GM08714 (cell line): ENCODE data around the gene SNTG2.
"Not testable (repeated sequence)": the region's sequence is repeated elsewhere in the genome, so short reads cannot be mapped to it uniquely, and the experiment has no call there.

ENCODE experiments used
- H3K4me3 ChIP-seq: fragments of 200-500 bp; sonication (Bioruptor generic); 2 replicates; pipeline ENCODE4 v1.5.1; 2014; ENCODE audit warnings: mild to moderate bottlenecking, low read length, inconsistent platforms
- ZNF274 ChIP-seq: IDR thresholded peaks from 2 replicates; pipeline ENCODE4 v1.6.1; 2012; ENCODE audit warnings: mild to moderate bottlenecking, low read depth, low read length

The SNTG2 gene

DNA sequence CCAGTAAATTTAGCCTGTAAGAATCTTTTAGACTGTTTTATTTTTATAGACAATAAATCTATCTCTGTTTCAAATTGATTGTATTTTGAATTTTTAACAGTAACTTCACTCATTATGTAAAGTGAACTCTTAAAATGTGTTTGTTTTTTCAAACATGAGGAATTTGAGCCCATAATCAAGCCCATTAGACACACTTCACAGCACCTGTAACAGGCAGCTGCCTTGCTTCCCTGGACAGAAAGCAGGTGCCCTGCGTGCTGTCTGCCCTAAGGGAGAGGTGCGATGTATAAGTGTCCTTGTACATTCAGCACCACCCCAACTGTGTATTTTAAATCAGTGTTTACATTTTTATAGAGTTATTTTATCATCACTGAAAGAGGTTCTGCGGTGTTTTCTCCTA, 276.1 kb downstream of the SNTG2 start:
- TF ChIP-seq ZNF274, result no peak
- no peak overlapping the region for H3K4me3 ChIP-seq

DNA sequence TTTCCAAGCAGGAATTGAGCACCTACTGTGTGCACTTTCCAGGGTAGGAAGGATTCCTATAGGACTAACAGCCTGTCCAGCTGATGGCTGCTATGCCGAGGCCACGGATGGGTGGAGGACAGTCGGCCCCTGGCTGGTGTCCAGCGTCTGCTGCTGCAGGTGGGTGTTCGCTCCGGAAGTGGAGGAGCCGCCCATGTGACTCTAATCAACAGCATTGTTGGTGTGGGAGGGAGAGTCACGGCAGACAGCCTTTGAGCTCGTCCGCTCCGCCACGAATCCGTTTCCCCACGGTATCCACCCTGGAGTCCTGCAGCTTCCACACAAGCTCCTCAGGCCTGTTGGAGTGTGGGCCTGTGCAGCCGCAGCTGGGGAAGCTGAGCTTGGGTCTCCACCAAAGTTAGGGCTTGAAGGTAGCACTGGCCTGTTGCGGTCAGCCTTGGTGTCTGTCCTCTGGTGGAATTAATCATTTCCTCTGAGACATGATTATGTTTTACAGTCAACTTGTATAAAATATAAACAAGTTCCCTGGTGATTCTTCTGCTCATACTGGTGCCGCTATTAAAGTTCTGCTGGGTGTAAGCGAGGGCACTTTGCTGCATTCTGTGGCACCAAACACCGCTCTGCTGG, 276.7 kb downstream of the SNTG2 start:
- H3K4me3 ChIP-seq, result no peak overlapping the region
- no peak for TF ChIP-seq ZNF274

- not testable (repeated sequence) for H3K4me3 ChIP-seq
Measured at GRCh38 chr2:1229596-1229995, 278.9 kb downstream of the SNTG2 start.

GRCh38 chr2:1230155-1230893, 279.7 kb downstream of the SNTG2 start:
- TF ChIP-seq ZNF274, result no peak
- H3K4me3 ChIP-seq, result no peak overlapping the region

GRCh38 chr2:1231466-1232063, 280.9 kb downstream of the SNTG2 start:
- TF ChIP-seq ZNF274, result no peak
- no peak overlapping the region for H3K4me3 ChIP-seq

- H3K4me3 ChIP-seq, result no peak overlapping the region
- no peak for TF ChIP-seq ZNF274
Measured at GRCh38 chr2:1233281-1233680, 282.6 kb downstream of the SNTG2 start.

GRCh38 chr2:1234731-1235308, 284.2 kb downstream of the SNTG2 start:
- no peak overlapping the region for H3K4me3 ChIP-seq
- TF ChIP-seq ZNF274, result no peak

DNA sequence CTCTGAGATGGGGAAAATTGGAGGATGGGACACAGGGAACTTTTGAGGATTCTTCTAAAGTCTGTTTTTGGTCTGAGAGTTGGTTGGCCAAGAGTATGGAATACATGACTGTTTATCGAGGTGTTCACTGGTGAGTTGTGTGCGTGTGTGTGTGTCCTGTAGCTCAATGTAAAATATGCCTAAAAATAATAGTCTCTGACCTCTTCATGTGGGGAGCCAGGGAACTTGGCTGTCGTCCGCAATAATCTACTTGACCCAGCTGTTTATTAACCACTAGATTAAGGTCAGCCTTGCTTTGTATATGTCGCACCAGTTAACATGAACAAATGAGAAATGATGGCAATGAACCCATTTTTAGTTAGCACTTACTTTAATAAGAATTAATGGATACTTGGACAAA, 285.2 kb downstream of the SNTG2 start:
- TF ChIP-seq ZNF274, result no peak

GRCh38 chr2:1236606-1237005, 286.0 kb downstream of the SNTG2 start:
- no peak for TF ChIP-seq ZNF274
- no peak overlapping the region for H3K4me3 ChIP-seq

More for the DNA sequence above, 285.2 kb downstream of the SNTG2 start:
- no peak overlapping the region for H3K4me3 ChIP-seq

- no peak for TF ChIP-seq ZNF274
- H3K4me3 ChIP-seq, result no peak overlapping the region
Measured at GRCh38 chr2:1237783-1238182, 287.1 kb downstream of the SNTG2 start.

DNA sequence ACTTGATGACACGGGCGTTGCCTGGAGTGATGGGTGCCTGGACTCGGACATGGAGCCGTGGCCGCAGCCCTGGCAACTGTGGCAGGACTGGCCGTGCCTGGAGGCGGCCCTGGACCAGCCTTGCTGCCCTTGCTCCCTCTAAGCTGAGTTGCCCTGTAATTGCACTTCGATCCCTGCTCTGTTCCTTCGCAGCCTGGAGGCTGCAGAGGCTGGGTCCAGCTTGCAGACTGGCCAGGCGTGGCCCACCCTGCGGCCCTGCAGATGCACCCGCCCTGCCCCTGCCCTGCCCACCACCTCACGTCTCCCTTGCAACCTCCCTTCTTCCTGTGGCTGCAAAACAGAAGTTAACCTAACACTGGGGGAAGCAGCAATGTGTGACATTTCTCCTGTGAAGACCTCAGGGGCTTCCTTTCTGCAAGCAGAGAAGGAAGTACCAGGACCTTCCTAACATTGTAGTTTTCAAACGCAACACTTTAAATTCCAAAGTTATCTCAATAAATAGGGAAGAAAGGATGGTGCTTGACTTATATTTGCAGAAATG, 288.0 kb downstream of the SNTG2 start:
- no peak for TF ChIP-seq ZNF274

GRCh38 chr2:1245193-1245592, 294.5 kb downstream of the SNTG2 start:
- no peak for TF ChIP-seq ZNF274
- H3K4me3 ChIP-seq, result no peak overlapping the region

More for the DNA sequence above, 288.0 kb downstream of the SNTG2 start:
- H3K4me3 ChIP-seq, result no peak overlapping the region

DNA sequence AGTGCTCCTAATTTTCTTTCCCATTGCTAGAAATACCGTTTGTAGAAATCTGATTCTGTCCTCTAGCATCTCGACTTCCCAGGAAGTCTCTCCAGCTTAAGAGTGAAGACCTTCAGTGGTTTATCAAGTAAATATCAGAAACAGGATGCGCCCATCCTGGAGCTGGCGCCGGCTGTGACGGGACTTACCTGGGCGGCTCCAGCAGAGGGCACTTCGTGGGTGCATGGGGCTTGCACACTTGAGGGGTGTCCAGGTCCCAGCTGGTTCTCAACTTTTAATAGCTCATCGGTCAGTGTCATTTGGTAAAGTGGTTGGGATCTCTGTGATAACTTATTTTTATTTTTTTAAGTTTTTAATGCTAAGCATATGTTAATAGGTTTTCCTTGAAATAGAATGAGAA, 295.6 kb downstream of the SNTG2 start:
- no peak overlapping the region for H3K4me3 ChIP-seq
- TF ChIP-seq ZNF274, result no peak

DNA sequence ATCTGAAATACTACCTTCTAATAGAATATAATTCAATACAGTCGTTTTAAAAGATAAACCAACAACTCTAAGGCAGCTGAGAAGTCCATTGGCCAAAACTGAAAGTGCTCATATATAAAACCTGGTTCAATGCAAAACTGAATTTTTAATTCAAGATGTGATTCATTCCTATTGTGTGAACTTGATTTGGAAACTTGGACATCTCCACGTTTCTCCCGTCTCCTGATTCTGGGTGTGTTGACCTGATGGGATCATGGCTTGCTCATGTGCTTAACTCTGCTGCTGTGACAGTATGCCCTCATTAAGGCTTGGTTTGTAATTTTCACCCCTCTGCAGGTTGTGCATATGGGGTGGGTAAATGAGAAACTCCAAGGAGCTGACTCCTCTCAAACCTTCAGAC, 296.3 kb downstream of the SNTG2 start:
- no peak for TF ChIP-seq ZNF274

DNA sequence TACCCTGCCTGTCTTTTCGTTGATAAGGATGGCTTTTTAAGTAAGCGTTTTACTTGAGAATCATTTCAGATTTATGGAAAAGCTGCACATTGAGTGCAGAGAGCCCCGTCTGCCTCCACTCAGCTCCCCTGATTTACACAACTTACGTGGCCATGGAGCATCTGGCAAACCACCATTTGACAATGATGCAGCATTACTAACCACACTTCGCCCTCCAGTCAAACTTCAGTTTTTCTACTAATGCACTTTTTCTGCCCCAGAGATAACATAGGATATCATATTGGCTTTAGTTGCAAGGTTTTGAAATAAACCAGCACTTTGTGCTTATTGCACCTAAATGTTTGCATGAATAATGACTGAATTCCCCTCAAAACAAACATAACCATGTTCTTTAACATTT, 297.5 kb downstream of the SNTG2 start:
- no peak overlapping the region for H3K4me3 ChIP-seq
- no peak for TF ChIP-seq ZNF274

More for the DNA sequence above, 296.3 kb downstream of the SNTG2 start:
- H3K4me3 ChIP-seq, result no peak overlapping the region
